ENCODE measurements around the gene LMO2.

Gene LMO2

GRCh38 chr11:33861941-33862589 is 29.8 kb downstream of the LMO2 start:
- Histone ChIP-seq H3K4me3 (IDR thresholded peaks at IDR 0.05; ENCODE audit: insufficient read depth, low read depth, low read length) (no peak overlapping the region), H3K79me2 (ENCODE audit: insufficient read depth, low read depth) (no peaks in the 10 kb centered on the region), H3K27ac (no peak overlapping the region), H3K4me2 (no peak overlapping the region), H3K9ac (no peak overlapping the region), H3K36me3 (ENCODE audit: insufficient read depth) (no peaks in the 10 kb centered on the region), H4K20me1 (ENCODE audit: insufficient read depth) (no peaks in the 10 kb centered on the region), H3K4me1 (ENCODE audit: low read depth, poor library complexity, severe bottlenecking) (peaks cover 7% of the 10 kb centered on the region), H3K27me3 (ENCODE audit: insufficient read depth, low read depth) (no peaks in the 10 kb centered on the region), H2AFZ (ENCODE audit: low read depth) (no peak overlapping the region)
- no peak for TF ChIP-seq CTCF (conservative IDR thresholded peaks at IDR 0.05; ENCODE audit: low read depth, low read length)

GRCh38 chr11:33861386-33861785 is 30.5 kb downstream of the LMO2 start:
- no peak overlapping the region for H3K27ac ChIP-seq
- H3K4me2 ChIP-seq = no peak overlapping the region

GRCh38 chr11:33860926-33861325 is 30.9 kb downstream of the LMO2 start:
- H3K27me3 ChIP-seq (ENCODE audit: insufficient read depth, low read depth) = no peaks in the 10 kb centered on the region
- H3K9ac ChIP-seq = no peak overlapping the region
- H3K27ac ChIP-seq = no peak overlapping the region

More at GRCh38 chr11:33861386-33861785, 30.5 kb downstream of the LMO2 start:
- Histone ChIP-seq H4K20me1 (ENCODE audit: insufficient read depth) (no peaks in the 10 kb centered on the region), H3K4me3 (IDR thresholded peaks at IDR 0.05; ENCODE audit: insufficient read depth, low read depth, low read length) (no peak overlapping the region), H2AFZ (ENCODE audit: low read depth) (no peak overlapping the region), H3K4me1 (ENCODE audit: low read depth, poor library complexity, severe bottlenecking) (peaks cover 7% of the 10 kb centered on the region), H3K79me2 (ENCODE audit: insufficient read depth, low read depth) (no peaks in the 10 kb centered on the region), H3K9ac (no peak overlapping the region), H3K36me3 (ENCODE audit: insufficient read depth) (no peaks in the 10 kb centered on the region), H3K27me3 (ENCODE audit: insufficient read depth, low read depth) (no peaks in the 10 kb centered on the region)
- no peak for TF ChIP-seq CTCF (conservative IDR thresholded peaks at IDR 0.05; ENCODE audit: low read depth, low read length)

GRCh38 chr11:33859306-33859705 is 32.6 kb downstream of the LMO2 start:
- TF ChIP-seq CTCF (conservative IDR thresholded peaks at IDR 0.05; ENCODE audit: low read depth, low read length) = no peak

More at GRCh38 chr11:33860926-33861325, 30.9 kb downstream of the LMO2 start:
- no peak overlapping the region for H2AFZ ChIP-seq (ENCODE audit: low read depth)
- no peak overlapping the region for H3K4me2 ChIP-seq
- no peaks in the 10 kb centered on the region for H4K20me1 ChIP-seq (ENCODE audit: insufficient read depth)
- H3K79me2 ChIP-seq (ENCODE audit: insufficient read depth, low read depth) = no peaks in the 10 kb centered on the region
- no peak overlapping the region for H3K4me3 ChIP-seq (IDR thresholded peaks at IDR 0.05; ENCODE audit: insufficient read depth, low read depth, low read length)
- H3K4me1 ChIP-seq (ENCODE audit: low read depth, poor library complexity, severe bottlenecking) = peaks cover 7% of the 10 kb centered on the region
- no peak for TF ChIP-seq CTCF (conservative IDR thresholded peaks at IDR 0.05; ENCODE audit: low read depth, low read length)
- no peaks in the 10 kb centered on the region for H3K36me3 ChIP-seq (ENCODE audit: insufficient read depth)

More at GRCh38 chr11:33859306-33859705, 32.6 kb downstream of the LMO2 start:
- H3K27me3 ChIP-seq (ENCODE audit: insufficient read depth, low read depth) = no peaks in the 10 kb centered on the region
- H3K4me2 ChIP-seq = no peak overlapping the region
- H3K9ac ChIP-seq = no peak overlapping the region
- no peaks in the 10 kb centered on the region for H4K20me1 ChIP-seq (ENCODE audit: insufficient read depth)
- H3K27ac ChIP-seq = no peak overlapping the region
- H3K79me2 ChIP-seq (ENCODE audit: insufficient read depth, low read depth) = no peaks in the 10 kb centered on the region
- H3K4me3 ChIP-seq (IDR thresholded peaks at IDR 0.05; ENCODE audit: insufficient read depth, low read depth, low read length) = no peak overlapping the region
- peaks cover 7% of the 10 kb centered on the region for H3K4me1 ChIP-seq (ENCODE audit: low read depth, poor library complexity, severe bottlenecking)
- H3K36me3 ChIP-seq (ENCODE audit: insufficient read depth) = no peaks in the 10 kb centered on the region
- no peak overlapping the region for H2AFZ ChIP-seq (ENCODE audit: low read depth)
